HL-60/S4 treated with retinoic acid at 250 ng/mL for 4 days and 3 days (cell line): Measurements from ENCODE around the gene TMEM14A.

Source experiments
- in situ Hi-C: fragments of 300-500 bp; cut with MboI; formaldehyde crosslinking; loops from 2 replicates; pipeline ENCODE4 v1.7.0; 2022; ENCODE audit warnings: low sequenced_read_pairs

TMEM14A gene

DNA sequence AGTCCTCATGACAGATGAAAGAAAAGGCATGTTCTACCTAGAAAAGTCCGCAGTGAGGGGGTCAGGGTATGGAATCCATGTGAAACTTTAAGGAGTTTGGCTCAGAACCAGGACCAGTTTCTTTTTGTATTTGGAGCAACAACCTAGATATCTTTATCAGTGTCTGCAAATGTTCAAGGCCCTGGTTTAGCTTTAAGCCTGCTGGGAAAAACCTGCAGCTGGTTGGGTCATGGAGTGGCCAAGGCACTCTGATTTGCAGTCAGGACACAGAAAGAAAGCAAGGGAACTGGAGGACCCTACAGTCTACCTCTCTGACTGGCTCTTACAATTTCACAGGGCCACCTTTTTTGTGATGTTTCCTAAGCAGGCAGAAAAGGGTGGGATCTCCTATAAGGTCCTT, 58.7 kb downstream of the TMEM14A start:
- in situ Hi-C loops: no loop called here

DNA sequence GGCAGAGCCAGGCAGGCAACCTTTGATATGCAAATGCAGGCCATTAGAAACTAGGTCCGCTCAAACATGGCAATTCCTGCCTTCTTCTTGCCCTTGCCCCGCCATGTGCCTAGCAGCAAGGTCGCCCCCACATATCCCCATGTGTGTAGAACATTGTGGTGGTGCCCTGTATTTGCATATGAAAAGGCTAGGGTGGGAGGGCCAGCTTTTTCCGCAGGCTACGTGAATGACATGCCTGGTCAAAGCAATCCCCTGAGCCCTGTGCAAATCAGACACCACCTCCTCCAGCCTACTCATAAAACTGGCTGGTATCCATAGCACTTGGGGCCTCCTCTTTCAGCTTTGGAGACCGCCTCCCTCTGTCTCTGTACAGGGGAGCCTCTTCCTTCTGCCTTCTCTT, 60.8 kb downstream of the TMEM14A start:
- in situ Hi-C loops: no loop called here

DNA sequence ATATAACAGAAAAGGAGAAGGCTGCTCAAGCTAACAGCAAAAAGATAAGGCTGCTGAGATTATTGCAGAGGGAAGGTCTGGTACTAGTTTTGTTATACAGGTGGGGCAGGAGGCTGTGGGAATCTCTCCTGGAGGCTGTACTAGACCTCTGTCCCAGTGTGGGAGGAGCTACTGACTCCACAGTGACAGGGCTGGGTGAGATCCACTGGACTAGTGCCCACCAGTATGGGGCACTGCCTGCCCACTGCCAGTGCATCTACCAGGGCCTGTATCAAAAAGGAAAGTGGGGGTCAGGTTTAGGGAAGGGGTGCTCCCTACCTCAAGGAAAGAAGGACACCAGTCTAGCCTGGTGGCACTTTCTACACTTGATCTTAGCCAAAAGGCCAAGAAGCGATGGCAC, 62.3 kb downstream of the TMEM14A start:
- in situ Hi-C loops: no loop called here

DNA sequence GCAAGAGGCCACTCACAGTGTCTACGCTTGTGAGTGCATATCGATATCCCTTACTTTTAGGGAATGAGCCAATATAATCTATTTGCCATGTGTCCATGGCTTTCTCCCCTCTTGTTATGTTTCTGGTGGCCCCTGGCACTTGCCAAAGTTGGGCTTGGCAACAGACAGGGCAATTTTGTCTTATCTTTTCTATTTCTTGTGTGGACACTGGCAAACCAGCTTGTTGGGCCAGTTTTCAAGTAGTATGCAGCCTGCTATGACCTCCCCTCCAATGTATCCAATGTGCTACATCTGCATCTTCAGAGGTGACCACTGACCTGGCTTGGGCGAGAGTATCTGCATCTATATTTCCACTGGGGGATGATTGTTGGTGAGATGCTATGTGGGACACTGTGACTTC, 63.2 kb downstream of the TMEM14A start:
- in situ Hi-C loops: no loop called here

DNA sequence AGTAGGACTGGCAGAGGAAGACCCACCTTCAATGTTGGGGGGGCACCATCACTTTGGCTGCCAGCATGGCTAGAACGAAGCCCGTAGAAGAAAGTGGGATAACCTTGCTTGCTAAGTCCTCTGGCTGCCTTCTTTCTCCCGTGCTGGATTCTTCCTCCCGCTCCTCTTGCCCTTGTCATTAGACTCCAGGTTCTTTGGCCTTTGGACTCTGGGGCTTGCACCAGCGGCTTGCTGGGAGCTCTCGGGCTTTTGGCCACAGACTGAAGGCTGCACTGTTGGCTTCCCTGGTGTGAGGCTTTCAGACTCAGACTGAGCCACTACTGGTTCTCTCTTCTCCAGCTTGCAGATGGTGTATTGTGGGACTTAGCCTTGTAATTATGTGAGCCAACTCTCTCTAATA, 64.2 kb downstream of the TMEM14A start:
- in situ Hi-C loops: no loop called here

DNA sequence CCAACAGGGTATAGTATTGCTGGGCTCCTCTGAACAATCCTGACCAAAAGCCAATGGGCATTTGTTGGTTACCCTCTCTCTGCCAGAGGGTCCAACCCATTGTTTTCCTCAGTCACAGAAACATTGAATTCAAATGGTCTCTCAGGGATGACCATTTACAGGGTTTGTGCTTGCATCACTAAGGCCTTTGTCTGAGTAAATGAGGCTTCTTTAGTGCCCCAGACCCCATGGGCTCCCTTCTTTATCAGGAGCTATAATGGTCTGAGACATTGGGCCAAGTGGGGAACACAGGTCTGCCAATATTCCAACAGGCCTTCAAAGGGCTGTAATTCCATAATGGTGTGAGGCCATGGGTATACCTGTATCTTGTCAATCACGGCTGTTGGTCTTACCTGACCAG, 65.2 kb downstream of the TMEM14A start:
- in situ Hi-C loops: no loop called here
